AG10803 (cell line): ENCODE measurements around the gene COQ2.
"Not testable (repeated sequence)": the region's sequence is repeated elsewhere in the genome, so short reads cannot be mapped to it uniquely, and the experiment has no call there.

Source experiments
- DNase-seq: peaks from one replicate; pipeline ENCODE4 v3.0.0; 2010; ENCODE audit warnings: low read depth
- H3K4me3 ChIP-seq: 2 replicates; pipeline ENCODE4 v1.5.1; 2011; ENCODE audit warnings: mild to moderate bottlenecking, low read length, control low read depth
- CTCF ChIP-seq: conservative IDR thresholded peaks from 2 replicates; pipeline ENCODE4 v1.5.1; 2011; ENCODE audit warnings: mild to moderate bottlenecking, low read length, control low read depth, inconsistent platforms

COQ2 gene

GRCh38 chr4:83284193-83285054 is at the start of gene COQ2:
Gene COQ2, minus strand, starts transcription at chr4:83284798. Its CDS starts 34 bp downstream, at chr4:83284764.
- DNase-seq = peak; percentile 95
- peak; percentile 16; the same call in 1 of the 2 replicates for TF ChIP-seq CTCF

GRCh38 chr4:83331956-83332355 is 47.4 kb upstream of the COQ2 start:
- H3K4me3 ChIP-seq = no peak overlapping the region
- TF ChIP-seq CTCF = no peak
- no peak for DNase-seq

More at GRCh38 chr4:83284193-83285054, at the start of gene COQ2:
- H3K4me3 ChIP-seq = peak within 1 kb of the TSS; percentile 65

GRCh38 chr4:83329521-83330110 is 45.0 kb upstream of the COQ2 start:
- no peak overlapping the region for H3K4me3 ChIP-seq
- peak; percentile 15 for DNase-seq
- no peak for TF ChIP-seq CTCF

- TF ChIP-seq CTCF = no peak
- DNase-seq = no peak
Measured at GRCh38 chr4:83328521-83329187, 44.1 kb upstream of the COQ2 start.

GRCh38 chr4:83326546-83326945 is 41.9 kb upstream of the COQ2 start:
- no peak overlapping the region for H3K4me3 ChIP-seq
- TF ChIP-seq CTCF = no peak
- no peak for DNase-seq

More at GRCh38 chr4:83328521-83329187, 44.1 kb upstream of the COQ2 start:
- no peak overlapping the region for H3K4me3 ChIP-seq

GRCh38 chr4:83325306-83325705 is 40.7 kb upstream of the COQ2 start:
- DNase-seq, H3K4me3 ChIP-seq: not testable (repeated sequence)

- H3K4me3 ChIP-seq = no peak overlapping the region
- TF ChIP-seq CTCF = no peak
- DNase-seq = no peak
Measured at GRCh38 chr4:83323136-83323535, 38.5 kb upstream of the COQ2 start.
